Fibroblast of lung (primary cell): ENCODE data around the gene FAM136A.

Source experiments
- CTCF ChIP-seq, 2 donors: IDR thresholded peaks in 1 of 2; conservative IDR thresholded peaks in 1 of 2; 1 replicate in 1 of 2; 2 replicates in 1 of 2; pipeline ENCODE4 v1.5.1; 2011 to 2012; ENCODE audit warnings: low read length in 2 of 2, control low read depth in 1 of 2, inconsistent platforms in 1 of 2, low read depth in 1 of 2, mild to moderate bottlenecking in 1 of 2
- EZH2 ChIP-seq: IDR thresholded peaks from 2 replicates; pipeline ENCODE4 v1.5.1; 2012; ENCODE audit warnings: low read length, control low read depth, mild to moderate bottlenecking; ENCODE audit errors: missing control alignments

GRCh38 chr2:70255637-70256314 is 46.1 kb downstream of the FAM136A start:
- TF ChIP-seq CTCF (conservative IDR thresholded peaks at IDR 0.05 in 1 of 2, IDR thresholded peaks at IDR 0.05 in 1 of 2; ENCODE audit: low read depth in 1 of 2, low read length in 2 of 2) (no peak), EZH2 (no peak)
